HTERT RPE-1 (cell line): ENCODE results near the gene EXD3.
"Not testable (repeated sequence)": the region's sequence is repeated elsewhere in the genome, so short reads cannot be mapped to it uniquely, and the experiment has no call there.

Experiments
- in situ Hi-C: fragments of 300-500 bp; cut with MboI; formaldehyde crosslinking; loops from 4 replicates; pipeline ENCODE4 v1.14.3; 2020; ENCODE audit warnings: low sequenced_read_pairs

EXD3 gene

DNA sequence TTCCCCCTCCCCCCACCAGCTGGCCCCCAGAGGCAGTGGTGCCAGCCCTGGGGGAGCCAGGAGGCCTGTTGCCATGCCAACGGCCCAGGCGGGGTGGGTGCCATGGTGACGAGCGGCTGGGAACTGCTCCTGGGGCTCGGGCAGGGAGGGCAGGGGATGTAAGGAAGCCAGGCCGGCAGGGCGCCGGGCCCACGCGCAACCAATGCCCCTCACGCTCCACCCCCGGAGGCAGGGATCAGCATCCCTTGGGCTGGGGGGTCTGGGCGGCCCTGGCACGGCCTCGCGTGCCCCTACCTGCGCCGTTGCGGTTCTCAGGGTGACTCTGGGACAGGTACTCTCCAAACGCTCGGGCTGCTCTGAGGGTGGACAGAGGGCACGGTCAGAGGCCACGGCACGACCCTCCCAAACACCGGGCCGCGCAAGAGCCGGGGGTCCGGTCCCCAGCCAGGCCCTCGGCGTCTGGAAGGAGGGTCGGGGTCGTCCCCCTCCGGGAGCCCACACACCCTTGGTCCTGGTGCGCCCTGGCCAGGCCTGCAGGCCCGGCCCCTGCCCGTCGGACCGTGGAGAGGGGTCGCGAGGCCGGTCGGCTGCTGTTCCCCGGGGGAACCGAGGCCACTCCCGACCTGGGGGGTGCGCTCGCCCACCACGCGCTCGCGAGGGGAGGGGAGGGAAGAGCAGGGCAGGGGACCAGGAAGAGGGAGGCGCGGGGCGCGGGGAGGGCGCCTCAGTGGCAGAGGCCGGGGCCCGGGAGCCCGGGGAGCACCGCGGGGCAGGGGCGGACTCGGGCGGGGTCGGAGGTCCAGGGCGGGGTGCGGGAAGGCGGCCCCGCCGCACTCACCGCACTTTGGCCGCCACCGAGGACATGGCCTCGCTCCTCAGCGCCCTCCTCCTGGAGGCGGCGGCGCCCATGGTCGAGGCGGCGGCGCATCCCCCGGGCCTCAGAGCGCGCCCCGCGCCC, 35.5 kb upstream of the EXD3 start:
- in situ Hi-C loops: no loop called here

GRCh38 chr9:137457406-137458193, 34.6 kb upstream of the EXD3 start:
- in situ Hi-C loops: no loop called here

DNA sequence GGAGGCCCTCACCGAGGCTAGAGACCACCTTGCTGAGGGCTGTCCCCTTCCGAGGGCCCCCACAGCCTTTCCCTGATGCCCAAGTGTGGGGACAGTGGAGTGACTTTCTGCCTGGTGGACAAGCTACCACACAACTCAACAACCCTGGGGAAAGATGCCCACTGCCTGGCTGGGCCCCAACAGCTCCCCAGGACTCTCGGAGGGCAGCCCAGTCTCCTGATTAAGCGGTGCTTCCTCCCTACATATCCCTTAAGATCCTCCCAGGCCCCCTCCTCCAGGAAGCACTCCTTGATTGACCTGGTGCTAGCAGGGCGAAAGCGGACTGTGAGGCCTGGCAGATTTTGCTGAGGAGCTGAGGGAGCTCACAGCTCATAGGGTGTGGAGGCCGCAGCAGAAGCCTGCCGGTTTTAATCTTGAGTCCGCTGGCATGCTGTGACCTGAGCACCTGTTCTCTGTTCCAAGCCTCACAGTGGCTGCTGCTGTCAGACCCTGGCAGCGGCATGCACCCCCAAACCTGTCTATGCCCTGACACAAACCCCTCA, 34.0 kb upstream of the EXD3 start:
- in situ Hi-C loops: no loop called here

DNA sequence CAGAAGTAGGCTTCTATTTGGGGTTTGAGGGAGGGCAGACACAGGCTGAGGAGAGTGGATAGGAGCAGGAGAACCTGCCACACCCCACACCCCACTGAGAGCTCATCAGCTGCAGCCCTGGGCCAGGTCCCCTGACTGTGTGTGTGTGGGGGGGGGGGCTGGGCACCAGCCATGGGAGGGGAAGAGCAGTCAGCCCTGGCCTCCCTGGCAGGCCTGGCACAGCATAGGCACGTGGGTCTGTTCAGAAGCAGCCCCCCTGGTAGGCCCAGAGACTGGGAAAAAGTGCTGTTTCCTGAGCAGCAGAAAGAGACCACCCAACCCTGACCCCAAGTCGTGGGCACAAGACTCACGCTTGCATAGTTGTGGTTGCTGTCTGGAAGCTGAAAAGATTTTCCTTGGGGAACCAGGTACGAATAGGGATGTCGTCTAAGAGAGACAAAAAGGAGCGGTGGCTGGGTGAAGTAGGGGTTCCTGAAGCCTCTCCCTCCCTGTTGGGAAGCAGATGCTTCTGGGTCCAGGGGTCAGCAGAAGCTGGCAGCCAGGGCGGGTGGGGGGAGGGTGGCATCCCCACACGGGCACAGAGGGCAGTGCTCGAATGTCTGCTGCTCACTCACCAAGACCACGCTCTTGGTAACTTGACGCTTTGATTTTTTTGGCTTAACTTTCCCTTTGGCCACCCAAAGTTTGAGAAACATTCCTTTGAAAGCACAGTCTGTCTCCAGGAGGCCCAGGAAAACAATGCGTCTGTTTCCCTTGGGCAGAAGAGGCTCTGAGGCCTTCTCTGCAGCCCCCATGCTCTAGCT, 33.3 kb upstream of the EXD3 start:
- in situ Hi-C loops: no loop called here

DNA sequence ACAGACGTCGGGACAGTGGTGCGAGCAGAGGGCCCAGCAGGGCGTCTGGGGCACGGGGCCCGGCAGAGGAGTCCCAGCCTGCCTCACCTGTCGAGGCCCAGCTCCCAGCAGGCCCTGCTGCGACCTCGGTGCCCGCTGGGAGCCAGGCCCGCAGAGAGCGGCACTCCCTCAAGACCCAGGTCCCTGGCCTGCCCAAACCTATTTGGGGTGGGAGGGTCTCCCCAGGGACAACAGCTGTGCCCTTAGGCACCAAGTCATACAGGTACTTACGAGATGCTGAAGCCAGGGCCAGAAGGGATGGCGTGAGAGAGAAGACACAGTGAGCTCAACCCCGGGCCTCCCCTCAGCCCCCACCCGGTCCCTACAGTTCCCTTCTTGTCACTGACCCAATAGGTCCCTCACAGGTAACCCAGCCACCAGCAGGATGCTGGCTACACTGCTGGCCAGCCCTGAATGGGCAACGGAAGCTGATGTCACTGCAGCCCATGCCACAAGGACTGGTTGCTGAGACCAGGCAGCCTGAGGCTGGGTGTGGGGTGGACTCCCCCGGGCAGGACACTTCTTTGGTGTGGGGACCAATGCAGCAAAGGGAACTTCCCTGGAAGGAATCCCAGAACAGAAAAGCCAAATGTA, 32.5 kb upstream of the EXD3 start:
- in situ Hi-C loops: no loop called here

- in situ Hi-C loops: no loop called here
These were observed 31.8 kb upstream of the EXD3 start for GRCh38 chr9:137454597-137455358.

DNA sequence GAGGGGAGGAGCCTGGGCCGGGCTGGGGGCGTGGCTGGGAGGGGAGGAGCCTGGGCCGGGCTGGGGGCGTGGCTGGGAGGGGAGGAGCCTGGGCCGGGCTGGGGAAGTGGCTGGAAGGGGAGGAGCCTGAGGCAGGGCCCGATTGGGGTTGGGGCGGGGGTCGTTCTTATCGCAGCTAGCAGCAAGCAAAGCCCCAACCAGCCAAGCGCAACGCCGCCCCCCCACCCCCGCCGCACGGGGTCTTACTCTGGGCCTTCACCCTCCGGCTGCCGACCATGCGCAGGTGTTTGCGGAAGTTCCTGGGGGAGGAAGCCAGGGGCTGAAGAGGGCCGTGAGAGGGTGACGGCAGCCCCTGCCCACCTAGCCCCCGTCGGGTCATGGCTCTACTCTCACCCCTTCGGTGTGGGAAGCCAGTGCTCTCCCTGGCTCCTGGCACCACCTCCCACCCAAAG, 31.2 kb upstream of the EXD3 start:
- in situ Hi-C loops: no loop called here

DNA sequence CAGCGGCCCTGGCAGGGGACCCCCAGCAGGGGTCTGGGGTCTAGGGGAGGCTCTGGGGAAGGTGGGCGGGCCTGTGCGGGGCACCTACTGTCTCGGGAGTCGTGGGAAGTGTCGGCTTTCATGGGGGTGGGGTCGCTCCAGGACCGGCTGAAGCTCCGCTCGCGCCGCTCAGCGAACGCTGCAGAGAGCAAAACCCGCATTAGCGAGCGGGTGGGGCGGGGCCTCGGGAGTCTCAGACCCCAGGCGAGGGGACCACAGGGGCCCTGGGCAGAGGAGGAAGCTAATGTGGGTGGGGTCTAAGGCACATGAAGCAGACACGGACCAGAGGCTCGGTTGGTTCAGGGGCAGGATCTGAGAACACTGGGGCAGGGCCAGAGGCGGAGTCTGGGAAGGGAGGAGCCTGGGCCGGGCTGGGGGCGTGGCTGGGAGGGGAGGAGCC, 30.7 kb upstream of the EXD3 start:
- in situ Hi-C loops: no loop called here

DNA sequence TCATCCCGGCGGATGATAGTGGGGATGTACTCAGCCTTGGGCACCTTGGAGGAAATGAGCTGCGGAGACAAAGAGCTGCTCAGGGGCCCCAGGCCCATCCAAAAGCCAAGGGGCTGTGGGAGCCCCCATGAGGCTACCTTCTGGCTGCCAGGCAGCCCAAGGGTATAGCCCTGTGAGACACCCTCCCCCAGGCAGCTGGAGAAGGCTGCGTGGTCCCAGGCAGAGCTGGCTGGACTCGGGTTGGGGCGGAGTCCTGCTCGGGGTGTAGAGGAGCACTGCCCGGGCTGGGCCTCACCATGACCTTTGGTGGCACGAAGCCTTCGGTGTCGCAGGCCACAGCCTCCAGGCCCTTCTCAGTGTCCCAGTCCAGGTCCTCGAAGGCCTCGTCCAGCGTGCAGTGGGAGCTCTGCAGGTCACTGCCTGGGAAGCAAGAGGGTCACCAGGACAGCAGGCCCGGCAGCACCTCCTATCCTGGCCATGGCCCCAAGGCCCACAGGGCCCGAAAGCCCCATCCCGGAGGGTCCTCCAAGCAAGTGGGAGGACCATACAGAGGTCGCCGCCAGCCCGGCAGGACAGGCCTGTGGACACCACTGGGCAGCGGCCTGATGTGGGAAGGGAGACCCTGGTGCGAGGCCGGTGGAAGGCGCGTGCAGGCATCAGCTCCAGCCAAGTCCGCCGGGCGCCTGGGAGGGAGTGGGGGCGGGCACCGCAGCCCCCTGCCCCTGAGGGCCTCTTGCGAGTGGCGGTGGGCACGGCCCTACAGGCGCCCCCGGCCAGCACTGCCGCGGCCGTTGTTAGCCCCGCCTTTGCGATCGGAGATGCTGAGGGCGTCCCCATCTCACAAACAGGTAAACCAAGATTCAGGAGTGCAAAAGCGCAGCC, 30.0 kb upstream of the EXD3 start:
- in situ Hi-C loops: no loop called here

DNA sequence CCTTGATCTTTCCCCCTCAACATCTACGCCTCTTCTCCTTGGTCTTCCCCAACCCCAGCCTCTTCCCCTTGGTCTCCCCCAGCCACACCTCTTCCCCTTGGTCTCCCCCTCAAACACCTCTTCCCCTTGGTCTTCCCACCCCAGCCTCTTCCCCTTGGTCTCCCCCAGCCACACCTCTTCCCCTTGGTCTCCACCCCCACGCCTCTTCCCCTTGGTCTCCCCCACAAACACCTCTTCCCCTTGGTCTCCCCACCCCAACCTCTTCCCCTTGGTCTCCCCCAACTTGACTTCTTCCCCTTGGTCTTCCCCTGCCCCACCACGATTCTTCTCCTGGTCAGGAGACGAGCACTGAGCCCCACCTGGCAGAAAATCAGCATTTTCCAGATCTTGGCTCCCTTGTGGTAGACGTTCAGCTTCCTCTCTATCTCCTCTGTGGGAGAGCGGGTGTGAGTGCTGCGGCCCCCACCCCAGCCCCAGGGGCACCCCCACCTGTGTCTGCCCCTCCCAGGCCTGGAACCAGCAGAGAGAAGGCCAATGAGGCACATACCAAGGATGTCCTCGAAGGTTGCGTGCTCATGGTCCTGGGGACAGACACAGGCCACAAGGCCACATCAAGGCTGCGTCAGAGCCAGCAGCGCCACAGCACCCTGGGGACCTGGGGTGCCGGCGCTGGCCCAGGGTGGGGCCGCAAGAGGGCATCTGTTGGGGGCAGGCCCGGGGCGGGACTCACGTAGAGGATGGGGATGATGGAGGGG, 29.2 kb upstream of the EXD3 start:
- in situ Hi-C loops: no loop called here

DNA sequence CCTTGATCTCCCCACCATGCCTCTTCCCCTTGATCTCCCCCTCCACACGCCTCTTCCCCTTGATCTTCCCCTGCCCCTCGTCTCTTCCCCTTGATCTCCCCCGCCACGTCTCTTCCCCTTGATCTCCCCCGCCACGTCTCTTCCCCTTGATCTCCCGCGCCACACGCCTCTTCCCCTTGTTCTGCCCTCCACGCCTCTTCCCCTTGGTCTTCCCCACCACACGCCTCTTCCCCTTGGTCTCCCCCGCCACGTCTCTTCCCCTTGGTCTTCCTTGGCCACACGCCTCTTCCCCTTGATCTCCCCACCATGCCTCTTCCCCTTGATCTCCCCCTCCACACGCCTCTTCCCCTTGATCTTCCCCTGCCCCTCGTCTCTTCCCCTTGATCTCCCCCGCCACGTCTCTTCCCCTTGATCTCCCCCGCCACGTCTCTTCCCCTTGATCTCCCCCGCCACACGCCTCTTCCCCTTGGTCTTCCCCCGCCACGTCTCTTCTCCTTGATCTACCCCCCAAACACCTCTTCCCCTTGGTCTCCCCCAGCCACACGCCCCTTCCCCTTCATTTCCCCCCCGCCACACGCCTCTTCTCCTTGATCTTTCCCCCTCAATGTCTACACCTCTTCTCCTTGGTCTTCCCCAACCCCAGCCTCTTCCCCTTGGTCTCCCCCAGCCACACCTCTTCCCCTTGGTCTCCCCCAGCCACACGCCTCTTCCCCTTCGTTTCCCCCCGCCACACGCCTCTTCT, 28.5 kb upstream of the EXD3 start:
- in situ Hi-C loops: not testable (repeated sequence)

- in situ Hi-C loops: not testable (repeated sequence)
These were observed 27.7 kb upstream of the EXD3 start for GRCh38 chr9:137450539-137451222.

- in situ Hi-C loops: no loop called here
These were observed 27.1 kb upstream of the EXD3 start for GRCh38 chr9:137449931-137450538.

DNA sequence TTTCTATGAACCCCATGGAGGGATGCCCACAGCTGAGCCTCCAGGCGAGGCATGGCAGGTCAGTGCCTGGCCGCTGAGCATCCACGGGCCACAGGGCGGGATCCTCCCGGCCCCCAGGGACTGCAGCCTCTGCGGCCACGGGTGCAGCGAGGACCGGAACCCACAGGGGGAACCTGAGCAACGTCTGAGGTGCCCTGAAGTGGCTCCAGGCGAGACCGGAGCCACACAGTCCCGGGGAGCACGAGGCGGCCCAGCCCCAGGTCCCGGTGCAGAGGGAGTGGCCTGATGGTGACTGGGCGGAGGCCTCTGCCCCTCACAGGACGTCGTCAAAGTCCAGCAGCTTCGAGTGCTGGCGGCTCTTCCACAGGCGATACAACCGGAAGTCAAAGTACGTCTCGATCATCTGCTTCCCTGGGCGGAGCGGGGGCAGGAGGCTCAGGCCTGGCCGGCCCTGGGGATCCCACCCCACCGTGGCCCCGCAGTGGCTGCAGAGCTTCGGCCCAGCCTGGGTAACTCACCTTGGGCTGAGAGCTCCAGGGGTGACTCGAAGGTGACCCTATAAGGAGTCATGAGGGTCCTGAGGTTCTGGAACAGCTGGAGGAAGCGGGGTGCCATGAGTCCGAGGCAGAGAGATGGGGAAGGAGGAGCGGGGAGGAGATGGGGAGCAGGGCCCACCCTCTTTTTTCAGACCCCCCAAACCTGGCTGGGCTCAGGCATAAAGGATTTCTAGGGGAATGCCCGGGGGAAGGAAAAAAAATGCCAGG, 26.3 kb upstream of the EXD3 start:
- in situ Hi-C loops: no loop called here

GRCh38 chr9:137448602-137448962, 25.6 kb upstream of the EXD3 start:
- in situ Hi-C loops: no loop called here
